Tibial nerve (tissue), 4 donors: Measurements from ENCODE around the gene DDX17. TPM values are rescaled to one million over a fixed set of nuclear protein-coding genes. Genes with fewer than 3 reads are reported as not detected.
A peak's percentile ranks its signal among the peaks of the same experiment; 100 is the strongest.

Experiments
- DNase-seq, 2 donors: peaks; one replicate each; pipeline ENCODE4 v3.0.0-alpha.2; 2019; ENCODE audit warnings: low spot score in 2 of 2
- H3K27ac ChIP-seq, 4 donors: fragments of 200-600 bp; sonication (generic) in 3 of 4; one replicate each; pipeline ENCODE4 v1.5.1; 2017 to 2019; ENCODE audit warnings: mild to moderate bottlenecking in 1 of 4
- H3K27me3 ChIP-seq, 2 donors: fragments of 200-600 bp; sonication (generic) in 1 of 2; one replicate each; pipeline versions ENCODE4 v1.5.1 to v1.6.0; 2017 to 2019
- H3K36me3 ChIP-seq, 3 donors: fragments of 200-600 bp; sonication (generic); one replicate each; pipeline ENCODE4 v1.5.1; 2018 to 2019
- H3K4me1 ChIP-seq, 4 donors: fragments of 200-600 bp; sonication (generic) in 3 of 4; one replicate each; pipeline ENCODE4 v1.5.1; 2017 to 2019
- H3K4me3 ChIP-seq, 4 donors: fragments of 200-600 bp; sonication (generic) in 3 of 4; one replicate each; pipeline ENCODE4 v1.5.1; 2017 to 2019; ENCODE audit warnings: mild to moderate bottlenecking in 1 of 4, moderate library complexity in 1 of 4
- H3K9me3 ChIP-seq, 4 donors: fragments of 200-600 bp; sonication (generic) in 3 of 4; one replicate each; pipeline ENCODE4 v1.5.1; 2017 to 2019
- EP300 ChIP-seq, 2 donors: sonication (generic); formaldehyde crosslinking; IDR thresholded peaks; one replicate each; pipeline ENCODE4 v1.6.1; 2017; ENCODE audit warnings: antibody characterized with exemption in 2 of 2, mild to moderate bottlenecking in 1 of 2
- POLR2A ChIP-seq, 2 donors: fragments of 450-650 bp; IDR thresholded peaks; one replicate each; pipeline ENCODE4 v1.6.1; 2017; ENCODE audit warnings: antibody characterized with exemption in 2 of 2, mild to moderate bottlenecking in 2 of 2, moderate library complexity in 2 of 2
- WGBS, 2 donors: methylation state at CpG; one replicate each; pipeline ENCODE4 v1.1.5; 2018; 5-methylcytosine and 5-hydroxymethylcytosine counted together
- total RNA-seq, 4 donors: library from RNA; depleted of rRNA; stranded (reverse); fragments of >200 nt; gene quantifications; one replicate each; pipeline ENCODE4 v1.1.0, GENCODE V29; 2016
- TF ChIP-seq, protein P1 (sequence below), 5 experiments: fragments of 200-600 bp in 3 of 5; fragments of 450-650 bp in 2 of 5; sonication (generic) in 3 of 5; IDR thresholded peaks; one replicate each; pipeline ENCODE4 v1.5.1; 2016 to 2019; ENCODE audit warnings: antibody characterized with exemption in 5 of 5, mild to moderate bottlenecking in 3 of 5, moderate library complexity in 2 of 5

The DDX17 gene
- total RNA-seq, 4 donors from 2014 or later, result 734 to 934 (median 864) TPM

DNA sequence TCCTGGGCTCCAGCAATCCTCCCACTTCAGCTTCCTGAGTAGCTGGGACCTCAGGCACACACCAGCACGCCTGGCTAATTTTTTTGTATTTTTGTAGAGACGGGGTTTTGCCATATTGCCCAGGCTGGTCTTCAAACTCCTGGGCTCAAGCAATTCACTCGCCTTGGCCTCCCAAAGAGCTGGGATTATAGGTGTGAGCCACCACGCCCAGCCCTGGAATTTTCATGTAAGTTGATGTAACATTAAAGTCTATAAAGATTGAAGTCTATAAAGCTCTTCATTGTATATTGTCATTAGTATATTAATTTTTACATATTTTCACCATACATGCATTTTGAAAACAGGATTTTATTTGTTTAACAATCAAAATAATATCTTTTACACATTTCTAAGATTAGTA is 12.5 kb upstream of the DDX17 start:
- 86 to 96% methylated on average over 4 of the region's 4 CpGs for WGBS, 2 donors
- Histone ChIP-seq H3K4me1 (no peaks in the 10 kb centered on the region), H3K9me3 (no peaks in the 10 kb centered on the region), H3K27ac (no peak overlapping the region), H3K36me3 (no peaks in the 10 kb centered on the region), H3K4me3 (no peak overlapping the region), H3K27me3 (no peaks in the 10 kb centered on the region)
- no peak for DNase-seq
- TF ChIP-seq POLR2A (IDR thresholded peaks at IDR 0.05) (no peak), EP300 (IDR thresholded peaks at IDR 0.05) (no peak)
- TF ChIP-seq, protein P1, sequence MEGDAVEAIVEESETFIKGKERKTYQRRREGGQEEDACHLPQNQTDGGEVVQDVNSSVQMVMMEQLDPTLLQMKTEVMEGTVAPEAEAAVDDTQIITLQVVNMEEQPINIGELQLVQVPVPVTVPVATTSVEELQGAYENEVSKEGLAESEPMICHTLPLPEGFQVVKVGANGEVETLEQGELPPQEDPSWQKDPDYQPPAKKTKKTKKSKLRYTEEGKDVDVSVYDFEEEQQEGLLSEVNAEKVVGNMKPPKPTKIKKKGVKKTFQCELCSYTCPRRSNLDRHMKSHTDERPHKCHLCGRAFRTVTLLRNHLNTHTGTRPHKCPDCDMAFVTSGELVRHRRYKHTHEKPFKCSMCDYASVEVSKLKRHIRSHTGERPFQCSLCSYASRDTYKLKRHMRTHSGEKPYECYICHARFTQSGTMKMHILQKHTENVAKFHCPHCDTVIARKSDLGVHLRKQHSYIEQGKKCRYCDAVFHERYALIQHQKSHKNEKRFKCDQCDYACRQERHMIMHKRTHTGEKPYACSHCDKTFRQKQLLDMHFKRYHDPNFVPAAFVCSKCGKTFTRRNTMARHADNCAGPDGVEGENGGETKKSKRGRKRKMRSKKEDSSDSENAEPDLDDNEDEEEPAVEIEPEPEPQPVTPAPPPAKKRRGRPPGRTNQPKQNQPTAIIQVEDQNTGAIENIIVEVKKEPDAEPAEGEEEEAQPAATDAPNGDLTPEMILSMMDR (IDR thresholded peaks at IDR 0.05), result no peak

DNA sequence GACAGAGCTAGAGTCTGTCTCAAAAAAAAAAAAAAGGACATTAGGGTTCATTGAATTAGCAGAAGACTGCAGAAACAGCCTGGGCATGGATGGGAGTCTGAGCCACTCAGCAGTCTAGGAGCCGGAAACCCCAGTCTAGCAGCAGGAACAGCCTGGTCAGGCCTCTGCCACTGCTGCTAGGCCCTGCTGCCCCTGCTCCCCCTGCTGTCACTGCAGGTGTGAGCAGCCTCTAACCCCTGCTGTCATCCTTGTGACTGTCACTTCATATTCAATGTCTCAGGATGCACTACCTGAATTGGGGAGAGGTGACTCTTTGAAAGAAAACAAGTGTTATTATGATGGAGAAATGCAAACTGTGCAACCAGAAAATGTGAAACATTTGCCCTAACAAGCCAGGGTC is 7.0 kb upstream of the DDX17 start:
- Histone ChIP-seq H3K9me3 (no peaks in the 10 kb centered on the region), H3K4me1 (peaks cover 0 to 16% (median 2%) of the 10 kb centered on the region in 4 donors), H3K27ac (no peak overlapping the region), H3K36me3 (no peaks in the 10 kb centered on the region), H3K27me3 (no peaks in the 10 kb centered on the region), H3K4me3 (no peak overlapping the region)
- TF ChIP-seq EP300 (IDR thresholded peaks at IDR 0.05), result no peak
- TF ChIP-seq, protein P1 (IDR thresholded peaks at IDR 0.05), result no peak
- TF ChIP-seq POLR2A (IDR thresholded peaks at IDR 0.05), result no peak
- WGBS, 2 donors, result 89 to 100% methylated on average over 1 of the region's 1 CpG
- DNase-seq, result no peak

DNA sequence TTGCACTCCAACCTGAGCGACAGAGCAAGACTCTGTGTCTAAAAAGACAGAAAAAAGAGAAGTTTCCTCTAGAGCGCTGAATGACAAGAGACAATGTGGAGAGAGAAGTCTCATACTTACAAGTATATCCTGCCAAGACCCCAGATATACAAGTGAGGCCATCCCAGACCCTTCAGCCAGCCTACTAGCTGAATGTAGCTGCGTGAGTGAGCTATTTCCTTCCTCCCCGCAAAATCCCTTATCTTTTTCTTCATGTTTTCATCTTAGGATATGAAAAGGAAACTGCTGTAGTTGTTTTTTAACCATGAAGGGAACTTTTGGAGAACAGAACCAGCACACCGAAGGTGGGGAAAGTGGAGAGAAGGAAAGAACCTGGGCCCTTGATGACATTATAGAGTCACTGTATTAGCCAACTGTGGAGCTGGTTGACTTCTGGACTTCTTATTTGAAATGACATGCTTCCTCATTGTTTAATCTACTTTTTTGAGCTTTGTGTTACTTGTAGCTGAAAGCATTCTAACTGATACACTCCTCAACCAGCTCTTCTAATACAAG is 4.4 kb upstream of the DDX17 start:
- 86 to 91% methylated on average over 5 of the region's 5 CpGs for WGBS, 2 donors

DNA sequence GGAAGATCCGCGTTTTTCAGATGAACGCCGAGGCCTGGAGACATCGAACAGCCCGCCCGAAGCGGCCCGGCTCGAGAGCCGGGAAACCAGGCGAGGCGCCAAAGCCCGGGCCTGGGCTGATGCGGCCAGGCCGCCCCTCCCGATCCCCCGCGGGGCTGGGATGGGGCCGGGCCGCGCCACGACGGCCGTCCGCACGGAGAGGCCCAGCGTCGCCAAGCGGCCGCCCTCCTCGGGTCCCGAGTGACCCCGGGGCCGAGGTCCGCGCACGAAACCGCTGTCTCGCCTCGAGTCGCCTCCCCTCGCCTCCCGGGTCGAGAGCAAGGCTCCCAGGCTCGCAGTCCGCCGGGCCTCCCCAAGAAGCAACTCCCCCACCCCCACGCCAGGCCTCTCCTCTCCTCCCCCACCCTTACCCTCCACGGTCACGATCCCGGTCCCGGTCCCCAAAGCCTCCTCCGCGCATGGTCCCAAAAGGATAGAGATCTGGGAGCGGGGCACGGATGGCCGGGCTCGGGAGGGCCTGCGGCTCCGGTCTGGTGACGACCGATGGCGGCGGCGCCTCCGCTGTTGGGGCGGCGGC is 482 bp downstream of the DDX17 start:
- TF ChIP-seq EP300 (IDR thresholded peaks at IDR 0.05), result no peak
- peak; percentile 42 to 45 for TF ChIP-seq POLR2A (IDR thresholded peaks at IDR 0.05)
- TF ChIP-seq, protein P1 (IDR thresholded peaks at IDR 0.05), result no peak
- H3K27ac ChIP-seq, result peak overlapping the region; percentile 99 to 100 (median 100)
- WGBS, 2 donors, result 0% methylated on average over 13 to 33 of the region's 69 CpGs
- H3K27me3 ChIP-seq, result no peaks in the 10 kb centered on the region
- DNase-seq, result peak; percentile 65 to 69
- H3K4me1 ChIP-seq, result peaks cover 0 to 67% (median 38%) of the 10 kb centered on the region in 4 donors
- H3K36me3 ChIP-seq, result peaks cover 0 to 10% (median 0%) of the 10 kb centered on the region in 3 donors
- no peaks in the 10 kb centered on the region for H3K9me3 ChIP-seq
- H3K4me3 ChIP-seq, result peak overlapping the region; percentile 78 to 96 (median 88)

More for the DNA sequence above, 4.4 kb upstream of the DDX17 start:
- H3K4me1 ChIP-seq, result peaks cover 0 to 30% (median 9%) of the 10 kb centered on the region in 4 donors
- H3K4me3 ChIP-seq, result no peak overlapping the region
- no peaks in the 10 kb centered on the region for H3K27me3 ChIP-seq
- no peak for DNase-seq
- no peaks in the 10 kb centered on the region for H3K36me3 ChIP-seq
- TF ChIP-seq, protein P1 (IDR thresholded peaks at IDR 0.05), result no peak
- no peak for TF ChIP-seq EP300 (IDR thresholded peaks at IDR 0.05)
- no peak for TF ChIP-seq POLR2A (IDR thresholded peaks at IDR 0.05)
- no peaks in the 10 kb centered on the region for H3K9me3 ChIP-seq
- H3K27ac ChIP-seq, result peak overlapping the region in 2 of 4 donors; percentile 98 to 100
